ENCODE results near the gene FRS2. TPM values are rescaled to one million over a fixed set of nuclear protein-coding genes. Genes with fewer than 3 reads are reported as not detected.

The FRS2 gene
- total RNA-seq, 2 experiments from 2014 or later = 19.0 to 19.8 TPM

- Mint-ChIP-seq H3K9me3 (no peaks in the 10 kb centered on the region), H3K27ac (no peak overlapping the region), H3K27me3 (no peaks in the 10 kb centered on the region), H3K4me3 (peak overlapping the region; percentile 97), H3K36me3 (peaks cover 3% of the 10 kb centered on the region), H3K4me1 (peaks cover 28% of the 10 kb centered on the region)
- DNase-seq (no peak), ATAC-seq (ENCODE audit: low read depth) (no peak)
- POLR2A ChIA-PET = no interaction called here
Observed at GRCh38 chr12:69471667-69472385, 1.6 kb downstream of the FRS2 start.

- no peak overlapping the region for H3K27ac Mint-ChIP-seq
- H3K36me3 Mint-ChIP-seq = peaks cover 3% of the 10 kb centered on the region
- H3K9me3 Mint-ChIP-seq = no peaks in the 10 kb centered on the region
- no peak overlapping the region for H3K4me3 Mint-ChIP-seq
- ATAC-seq (ENCODE audit: low read depth) = no peak
- no peak for DNase-seq
- peaks cover 28% of the 10 kb centered on the region for H3K4me1 Mint-ChIP-seq
- POLR2A ChIA-PET = no interaction called here
- H3K27me3 Mint-ChIP-seq = no peaks in the 10 kb centered on the region
Observed at GRCh38 chr12:69473262-69473661, 3.1 kb downstream of the FRS2 start.

DNA sequence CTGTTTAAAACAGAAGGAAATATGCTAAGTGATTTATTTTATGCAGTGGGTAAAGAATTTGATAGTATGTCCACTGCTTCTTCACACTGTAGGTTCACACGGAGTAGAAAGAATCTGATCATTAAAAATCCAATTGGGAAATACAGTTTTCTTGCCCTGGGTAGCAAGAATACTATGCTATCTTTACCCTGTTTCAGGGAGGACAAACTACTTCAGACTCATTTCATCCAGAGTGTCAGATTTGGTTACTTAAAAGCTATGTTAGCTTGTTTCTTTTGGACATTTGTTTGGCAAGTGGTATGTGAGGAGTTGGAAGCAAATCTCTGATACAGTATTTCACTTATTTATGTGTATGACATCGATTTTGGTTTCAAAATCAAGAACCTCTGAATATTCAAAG, 4.3 kb downstream of the FRS2 start:
- H3K27me3 Mint-ChIP-seq = no peaks in the 10 kb centered on the region
- peaks cover 31% of the 10 kb centered on the region for H3K4me1 Mint-ChIP-seq
- DNase-seq (no peak), ATAC-seq (ENCODE audit: low read depth) (no peak)
- H3K9me3 Mint-ChIP-seq = no peaks in the 10 kb centered on the region
- POLR2A ChIA-PET = no interaction called here
- H3K4me3 Mint-ChIP-seq = no peak overlapping the region
- H3K27ac Mint-ChIP-seq = no peak overlapping the region
- H3K36me3 Mint-ChIP-seq = peaks cover 3% of the 10 kb centered on the region

DNA sequence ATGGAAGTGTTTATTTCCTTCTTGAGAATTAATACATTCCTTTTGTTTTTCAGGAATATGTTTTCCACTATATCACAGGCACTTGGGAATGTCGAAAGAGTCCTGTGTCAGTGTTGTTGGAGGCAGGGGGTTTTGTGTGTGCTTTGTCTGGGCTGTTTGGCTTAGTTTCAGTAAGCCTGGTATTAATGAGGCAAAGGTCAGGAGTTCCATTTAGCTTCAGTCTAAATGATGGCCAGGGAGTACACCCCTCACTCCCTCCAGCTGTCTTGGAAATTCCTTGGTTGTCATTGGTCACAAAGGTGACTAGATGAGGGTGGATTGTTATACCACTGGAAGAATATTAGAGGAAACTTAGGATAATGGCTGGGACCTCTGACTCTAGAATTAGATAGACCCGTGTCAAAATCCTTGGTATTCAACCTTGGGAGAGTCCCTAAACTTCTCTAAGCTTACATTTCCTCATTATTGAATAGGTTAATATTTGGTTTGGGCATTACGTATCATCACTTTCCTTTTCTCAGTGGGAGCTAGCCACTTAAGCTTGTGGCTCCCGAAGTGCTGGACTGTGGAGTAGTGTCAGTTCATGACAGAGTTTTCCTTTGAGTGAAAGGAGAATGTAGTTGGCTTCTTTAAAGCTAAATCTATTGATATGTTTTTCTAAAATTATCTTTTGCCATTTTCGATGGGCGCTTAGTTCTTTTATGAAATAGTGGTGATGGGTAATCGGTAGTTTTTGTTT, 5.2 kb downstream of the FRS2 start:
- peaks cover 28% of the 10 kb centered on the region for H3K4me1 Mint-ChIP-seq
- no peak overlapping the region for H3K4me3 Mint-ChIP-seq
- POLR2A ChIA-PET = interaction anchor here (0.5 kb wide), 1 partner anchor 193 kb away, joined by 3 read pairs; no protein-coding TSS in a partner anchor
- no peaks in the 10 kb centered on the region for H3K9me3 Mint-ChIP-seq
- peaks cover 9% of the 10 kb centered on the region for H3K36me3 Mint-ChIP-seq
- no peak for ATAC-seq (ENCODE audit: low read depth)
- DNase-seq = no peak
- no peak overlapping the region for H3K27ac Mint-ChIP-seq
- H3K27me3 Mint-ChIP-seq = no peaks in the 10 kb centered on the region

DNA sequence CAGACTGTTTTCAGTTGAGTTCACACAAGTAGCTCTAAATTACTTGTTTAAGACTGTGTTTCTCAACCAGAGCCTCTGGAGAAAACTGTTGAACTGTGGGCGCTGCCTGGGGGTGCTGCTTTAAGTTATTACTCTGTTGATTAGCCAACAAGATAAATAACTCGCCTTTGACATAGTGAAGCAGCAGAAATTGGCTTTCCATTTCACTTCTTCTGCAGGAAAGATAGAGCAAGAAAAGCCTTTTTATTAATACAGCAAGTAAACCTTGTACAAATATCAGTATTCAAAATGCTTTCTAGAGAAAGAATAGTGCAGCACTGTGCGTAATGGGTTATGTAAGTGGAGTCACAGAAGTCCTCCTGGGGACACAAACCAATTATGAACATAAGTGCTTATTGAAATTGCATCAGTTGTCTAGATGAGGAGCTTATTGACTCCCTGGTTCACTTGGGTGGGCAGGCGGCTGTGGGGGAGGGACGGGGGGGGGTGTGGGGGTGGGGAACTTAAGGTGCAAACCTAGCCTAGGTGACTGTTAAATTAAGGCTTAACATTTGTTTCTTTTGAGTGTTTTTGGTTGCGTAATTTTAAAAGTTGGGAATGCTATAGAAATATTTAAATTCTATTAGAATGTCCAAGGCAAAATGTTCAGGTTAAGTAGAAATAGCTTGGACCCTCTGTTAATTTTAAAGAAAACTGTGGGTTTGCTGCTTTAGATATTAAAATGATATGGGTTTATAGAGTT, 6.3 kb downstream of the FRS2 start:
- Mint-ChIP-seq H3K9me3 (no peaks in the 10 kb centered on the region), H3K36me3 (peaks cover 11% of the 10 kb centered on the region), H3K27ac (no peak overlapping the region), H3K27me3 (no peaks in the 10 kb centered on the region), H3K4me3 (no peak overlapping the region), H3K4me1 (peaks cover 22% of the 10 kb centered on the region)
- ATAC-seq (ENCODE audit: low read depth) (no peak), DNase-seq (no peak)
- POLR2A ChIA-PET = no interaction called here

GRCh38 chr12:69479675-69480074, 9.5 kb downstream of the FRS2 start:
- no peak for DNase-seq
- no peak for ATAC-seq (ENCODE audit: low read depth)
- POLR2A ChIA-PET = no interaction called here
- Mint-ChIP-seq H3K27me3 (no peaks in the 10 kb centered on the region), H3K4me3 (no peak overlapping the region), H3K36me3 (peaks cover 14% of the 10 kb centered on the region), H3K4me1 (peaks cover 10% of the 10 kb centered on the region), H3K9me3 (no peaks in the 10 kb centered on the region), H3K27ac (no peak overlapping the region)

GRCh38 chr12:69480698-69481097, 10.5 kb downstream of the FRS2 start:
- no peak for DNase-seq
- Mint-ChIP-seq H3K36me3 (peaks cover 13% of the 10 kb centered on the region), H3K27me3 (no peaks in the 10 kb centered on the region), H3K27ac (no peak overlapping the region), H3K9me3 (no peaks in the 10 kb centered on the region), H3K4me3 (no peak overlapping the region), H3K4me1 (peaks cover 8% of the 10 kb centered on the region)
- POLR2A ChIA-PET = no interaction called here
- no peak for ATAC-seq (ENCODE audit: low read depth)

DNA sequence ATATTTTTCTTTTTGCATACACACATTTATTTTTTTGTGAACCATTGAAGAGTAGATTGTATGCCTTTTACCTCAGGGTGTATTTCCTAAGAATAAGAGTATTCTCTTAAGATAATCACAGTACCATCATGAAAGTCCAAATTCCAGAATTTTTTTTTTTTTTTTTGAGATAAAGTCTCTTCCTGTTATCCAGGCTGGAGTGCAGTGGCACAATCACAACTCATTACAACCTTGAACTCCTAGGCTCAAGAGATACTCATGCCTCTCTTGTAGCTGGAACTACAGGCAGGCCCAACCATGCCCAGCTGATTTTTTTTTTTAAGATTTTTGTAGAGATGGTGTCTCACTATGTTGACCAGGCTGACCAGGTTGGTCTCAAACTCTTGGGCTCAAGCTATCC, 10.9 kb downstream of the FRS2 start:
- no peaks in the 10 kb centered on the region for H3K9me3 Mint-ChIP-seq
- no peak for ATAC-seq (ENCODE audit: low read depth)
- DNase-seq = no peak
- H3K27me3 Mint-ChIP-seq = no peaks in the 10 kb centered on the region
- H3K27ac Mint-ChIP-seq = no peak overlapping the region
- peaks cover 8% of the 10 kb centered on the region for H3K4me1 Mint-ChIP-seq
- H3K36me3 Mint-ChIP-seq = peaks cover 13% of the 10 kb centered on the region
- POLR2A ChIA-PET = no interaction called here
- H3K4me3 Mint-ChIP-seq = no peak overlapping the region

GRCh38 chr12:69483700-69484099, 13.5 kb downstream of the FRS2 start:
- H3K4me1 Mint-ChIP-seq = peaks cover 14% of the 10 kb centered on the region
- POLR2A ChIA-PET = no interaction called here
- no peak for ATAC-seq (ENCODE audit: low read depth)
- peaks cover 4% of the 10 kb centered on the region for H3K9me3 Mint-ChIP-seq
- no peak overlapping the region for H3K27ac Mint-ChIP-seq
- no peak for DNase-seq
- peaks cover 30% of the 10 kb centered on the region for H3K36me3 Mint-ChIP-seq
- H3K4me3 Mint-ChIP-seq = no peak overlapping the region
- no peaks in the 10 kb centered on the region for H3K27me3 Mint-ChIP-seq

- H3K27ac Mint-ChIP-seq = no peak overlapping the region
- no peak overlapping the region for H3K4me3 Mint-ChIP-seq
- H3K27me3 Mint-ChIP-seq = no peaks in the 10 kb centered on the region
- peaks cover 4% of the 10 kb centered on the region for H3K9me3 Mint-ChIP-seq
- H3K36me3 Mint-ChIP-seq = peaks cover 30% of the 10 kb centered on the region
- DNase-seq (no peak), ATAC-seq (ENCODE audit: low read depth) (no peak)
- POLR2A ChIA-PET = no interaction called here
- H3K4me1 Mint-ChIP-seq = peaks cover 11% of the 10 kb centered on the region
Observed at GRCh38 chr12:69484428-69484827, 14.2 kb downstream of the FRS2 start.

- Mint-ChIP-seq H3K4me1 (peaks cover 8% of the 10 kb centered on the region), H3K9me3 (peaks cover 5% of the 10 kb centered on the region), H3K36me3 (peaks cover 24% of the 10 kb centered on the region), H3K4me3 (no peak overlapping the region), H3K27me3 (no peaks in the 10 kb centered on the region), H3K27ac (no peak overlapping the region)
- POLR2A ChIA-PET = interaction anchor here (0.6 kb wide), 1 partner anchor 95 kb away, joined by 3 read pairs; no protein-coding TSS in a partner anchor
- DNase-seq (no peak), ATAC-seq (ENCODE audit: low read depth) (no peak)
Observed at GRCh38 chr12:69490920-69491643, 20.9 kb downstream of the FRS2 start.

DNA sequence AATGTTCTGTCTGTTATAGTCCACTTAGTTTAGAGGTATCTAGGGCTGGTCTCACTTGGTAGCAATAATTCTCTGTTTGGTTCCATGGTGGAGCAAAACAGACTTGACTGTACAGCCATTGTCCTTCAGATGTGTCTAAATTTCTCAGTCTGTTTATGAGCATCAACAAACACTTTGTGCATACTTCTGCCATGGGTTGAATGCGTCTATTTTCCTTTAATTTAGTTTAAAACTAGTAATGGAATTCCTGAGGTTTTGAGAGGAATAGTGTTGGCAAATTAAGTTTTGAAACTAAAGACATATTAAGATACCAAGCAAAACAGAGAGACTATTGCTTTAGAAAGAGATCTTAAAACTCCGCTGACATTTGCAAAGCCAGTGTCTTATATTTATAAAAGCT, 22.6 kb downstream of the FRS2 start:
- H3K27ac Mint-ChIP-seq = no peak overlapping the region
- ATAC-seq (ENCODE audit: low read depth) (no peak), DNase-seq (no peak)
- peaks cover 12% of the 10 kb centered on the region for H3K4me1 Mint-ChIP-seq
- POLR2A ChIA-PET = no interaction called here
- peaks cover 12% of the 10 kb centered on the region for H3K36me3 Mint-ChIP-seq
- no peak overlapping the region for H3K4me3 Mint-ChIP-seq
- H3K9me3 Mint-ChIP-seq = peaks cover 2% of the 10 kb centered on the region
- no peaks in the 10 kb centered on the region for H3K27me3 Mint-ChIP-seq

GRCh38 chr12:69495071-69495470, 24.9 kb downstream of the FRS2 start:
- POLR2A ChIA-PET = no interaction called here

More at GRCh38 chr12:69495071-69495470, 24.9 kb downstream of the FRS2 start:
- H3K4me1 Mint-ChIP-seq = peaks cover 19% of the 10 kb centered on the region
- no peak overlapping the region for H3K27ac Mint-ChIP-seq
- H3K36me3 Mint-ChIP-seq = peaks cover 8% of the 10 kb centered on the region
- no peak for ATAC-seq (ENCODE audit: low read depth)
- H3K27me3 Mint-ChIP-seq = no peaks in the 10 kb centered on the region
- no peak for DNase-seq
- peaks cover 1% of the 10 kb centered on the region for H3K9me3 Mint-ChIP-seq
- H3K4me3 Mint-ChIP-seq = no peak overlapping the region
